Stimulated activated CD4-positive, alpha-beta T cell treated with anti-CD3 and anti-CD28 coated beads, Interleukin-1b, Interleukin-23, amount 100 ng/mL, for 24 hours (primary cell): ENCODE results near the gene RNF208.

ENCODE experiments used
- DNase-seq, 4 experiments: peaks; one replicate each; pipeline ENCODE4 v3.0.0-alpha.2; 2020; ENCODE audit warnings: low read depth in 4 of 4, low spot score in 1 of 4

RNF208 gene

GRCh38 chr9:137178201-137178938 is 43.7 kb downstream of the RNF208 start:
- DNase-seq, result no peak

DNA sequence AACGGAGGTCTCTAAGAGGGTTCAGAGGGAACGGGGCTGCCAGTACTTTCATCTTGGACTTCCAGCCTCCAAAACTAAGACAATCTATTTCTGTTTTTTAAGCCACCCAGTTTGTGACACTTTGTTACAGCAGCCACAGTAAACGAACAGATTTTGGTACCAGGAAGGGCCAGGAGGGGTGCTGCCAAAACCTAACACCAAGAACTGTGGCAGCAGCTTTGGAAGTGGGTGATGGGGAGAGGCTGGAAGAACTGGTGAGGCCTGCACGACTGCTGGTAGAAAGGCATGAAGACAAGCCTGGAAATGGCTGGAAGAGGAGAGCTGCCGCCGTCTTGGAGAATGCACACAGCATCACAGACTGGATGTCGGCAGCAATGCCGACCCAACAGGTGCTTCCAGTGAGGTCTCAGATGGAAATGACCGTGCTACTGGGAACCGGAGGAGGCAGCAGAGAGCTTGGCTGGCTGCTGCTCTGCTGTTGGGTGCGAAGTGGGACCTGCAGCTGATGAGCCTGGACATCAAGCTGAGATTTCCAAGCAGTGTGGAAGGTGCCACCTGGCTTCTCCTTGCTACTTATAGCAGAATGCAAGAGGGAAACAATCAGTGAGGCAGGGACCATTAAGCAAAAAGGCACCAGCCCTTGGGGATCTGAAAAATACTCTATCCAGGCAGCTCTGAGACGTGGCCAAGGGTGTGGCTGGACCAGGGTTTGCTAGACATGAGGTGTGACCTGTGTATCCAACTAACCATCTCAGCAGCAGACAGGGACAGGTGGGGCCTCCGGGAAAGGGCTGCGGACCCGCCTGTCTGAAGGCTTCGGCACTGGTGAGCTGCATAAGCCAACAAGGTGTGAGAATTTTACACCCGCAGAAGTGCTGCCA is 45.5 kb downstream of the RNF208 start:
- no peak for DNase-seq

DNA sequence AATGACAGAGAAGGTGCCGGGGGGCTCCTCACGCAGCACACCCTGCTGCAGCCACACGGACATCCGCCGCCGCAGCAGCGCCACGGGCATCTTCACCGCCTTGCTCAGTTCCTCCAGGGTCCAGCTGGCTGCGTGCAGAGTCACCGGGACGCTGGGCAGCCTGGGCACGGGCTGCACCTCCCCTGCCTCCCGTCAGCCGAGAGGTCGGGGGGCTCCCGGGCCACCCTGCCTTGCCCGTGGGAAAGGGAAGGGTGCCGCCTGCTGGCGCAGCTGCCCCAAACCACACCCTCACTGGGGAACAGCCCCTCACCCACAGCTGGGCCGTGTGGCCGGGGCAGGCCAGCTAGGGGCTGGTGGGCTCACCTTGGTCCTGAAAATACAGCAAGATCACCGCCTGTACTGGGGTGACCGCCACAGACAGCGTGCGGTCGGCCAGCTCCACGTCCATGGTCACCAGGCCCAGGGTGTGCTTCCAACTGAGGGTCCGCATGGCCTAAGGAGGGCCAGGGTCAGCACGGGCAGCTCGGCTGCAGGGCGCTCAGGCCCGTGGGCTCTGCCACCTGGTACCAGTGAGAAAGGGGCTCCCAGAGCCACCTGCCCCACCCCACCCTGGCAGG is 46.6 kb downstream of the RNF208 start:
- no peak for DNase-seq

DNA sequence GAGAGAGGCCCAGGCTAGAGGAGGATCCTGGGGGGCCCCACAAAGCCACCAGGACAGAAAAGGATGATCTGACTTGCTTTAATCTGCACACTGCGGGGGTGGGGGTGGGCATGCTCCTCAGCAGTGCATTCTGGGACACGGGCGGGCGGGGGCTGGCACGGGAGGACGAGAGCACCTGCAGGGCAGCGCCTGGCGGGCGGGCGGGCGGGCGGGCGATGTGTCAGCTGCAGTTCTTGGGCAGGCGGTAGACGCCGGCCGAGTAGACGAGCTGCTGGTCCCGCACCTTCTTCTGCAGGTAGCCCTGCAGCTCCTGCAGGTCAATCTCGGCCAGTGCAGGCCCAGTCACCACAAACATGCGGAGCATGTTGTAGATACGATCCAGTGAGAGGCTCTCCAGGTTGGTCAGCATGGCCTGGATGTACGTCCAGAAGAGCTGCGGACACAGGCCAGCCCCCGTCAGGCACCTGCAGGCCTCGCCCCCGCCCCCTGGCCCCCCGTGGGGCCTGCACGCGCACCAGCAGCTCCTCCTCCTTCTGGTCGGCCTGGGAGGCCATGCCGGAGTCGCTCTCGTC is 47.2 kb downstream of the RNF208 start:
- DNase-seq, result no peak

DNA sequence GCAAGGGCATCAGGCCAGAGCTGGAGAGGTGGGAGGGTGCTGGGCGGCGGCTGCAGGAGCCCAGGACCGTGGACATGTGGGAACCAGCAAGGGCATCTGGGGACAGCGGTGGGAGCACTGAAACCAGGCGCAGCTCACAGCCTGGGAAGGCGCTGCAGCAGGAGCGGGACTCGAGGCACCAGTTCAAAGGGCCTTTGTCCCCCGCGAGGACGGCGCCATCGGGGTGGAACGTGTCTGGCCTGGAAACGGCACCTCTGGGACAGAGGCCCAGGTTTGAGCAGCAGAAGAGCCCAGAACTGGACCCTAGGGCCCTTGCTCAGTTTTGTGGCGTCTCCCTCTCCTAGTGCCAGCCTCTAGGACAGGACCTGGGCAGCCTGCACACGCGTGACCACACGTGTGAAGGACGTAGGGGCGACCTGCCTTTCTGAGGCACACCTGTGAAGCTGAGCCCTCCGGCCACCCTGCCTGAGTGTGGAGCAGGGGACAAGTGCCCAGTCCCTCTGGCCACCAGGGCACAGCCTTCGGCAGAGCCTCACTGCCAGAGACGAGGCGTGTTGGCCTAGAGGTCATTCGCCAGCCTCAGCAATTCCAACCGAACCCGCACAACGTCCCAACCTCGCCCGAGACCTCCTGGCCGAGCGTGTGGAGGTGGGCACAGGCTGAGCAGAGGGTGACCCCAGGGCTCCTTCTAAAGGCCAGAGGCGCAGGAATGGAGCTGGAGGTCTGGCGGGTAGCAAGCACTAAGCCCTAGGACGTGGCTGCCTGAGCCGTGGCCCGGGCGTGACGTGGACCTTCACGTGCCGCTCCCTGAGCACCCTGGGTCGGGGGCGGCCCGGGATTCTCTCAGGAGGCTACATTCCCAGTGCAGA is 48.0 kb downstream of the RNF208 start:
- DNase-seq, result no peak

DNA sequence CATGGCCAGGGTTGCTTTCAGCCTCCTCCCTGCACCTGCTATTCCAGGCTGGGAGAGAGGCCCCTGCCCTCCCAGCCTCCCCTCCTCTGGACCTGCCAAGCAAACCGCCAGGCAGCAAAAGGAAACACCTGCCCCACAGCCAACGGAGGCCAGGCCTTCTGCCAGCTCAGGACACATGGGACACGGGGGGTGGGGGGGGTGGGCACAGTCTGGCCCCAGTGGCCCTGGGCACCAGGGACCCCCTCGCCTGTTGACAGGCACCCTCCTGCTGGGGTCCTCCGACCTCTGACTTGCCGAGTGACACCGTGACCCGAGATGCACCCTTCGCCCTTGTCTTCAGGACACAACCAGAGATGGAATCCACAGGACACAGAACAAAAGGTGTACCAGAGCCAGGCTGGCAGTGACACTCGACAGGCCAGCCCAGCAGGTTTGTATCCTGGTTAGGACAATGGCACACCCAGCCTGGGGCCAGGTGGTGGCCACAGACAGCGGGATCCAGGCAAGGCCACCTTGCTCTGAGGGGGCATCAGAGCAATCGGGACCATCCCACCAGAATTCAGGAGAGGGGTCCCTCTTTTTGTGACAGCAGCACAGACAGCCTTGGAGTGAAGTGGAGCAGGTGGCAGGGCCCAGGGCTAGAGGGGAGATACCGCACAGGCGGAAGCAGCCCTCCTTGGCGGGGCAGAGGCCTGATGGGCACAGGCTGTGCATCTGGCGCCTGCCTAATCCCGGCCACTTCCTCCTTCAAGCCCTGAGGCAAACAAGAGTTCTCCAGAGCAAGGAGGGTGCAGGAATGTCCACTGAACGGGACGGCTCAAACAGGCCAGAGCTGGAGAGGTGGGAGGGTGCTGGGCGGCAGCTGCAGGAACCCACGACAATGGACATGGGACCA is 48.9 kb downstream of the RNF208 start:
- DNase-seq, result no peak

GRCh38 chr9:137171149-137171900 is 50.7 kb downstream of the RNF208 start:
- DNase-seq, result no peak

DNA sequence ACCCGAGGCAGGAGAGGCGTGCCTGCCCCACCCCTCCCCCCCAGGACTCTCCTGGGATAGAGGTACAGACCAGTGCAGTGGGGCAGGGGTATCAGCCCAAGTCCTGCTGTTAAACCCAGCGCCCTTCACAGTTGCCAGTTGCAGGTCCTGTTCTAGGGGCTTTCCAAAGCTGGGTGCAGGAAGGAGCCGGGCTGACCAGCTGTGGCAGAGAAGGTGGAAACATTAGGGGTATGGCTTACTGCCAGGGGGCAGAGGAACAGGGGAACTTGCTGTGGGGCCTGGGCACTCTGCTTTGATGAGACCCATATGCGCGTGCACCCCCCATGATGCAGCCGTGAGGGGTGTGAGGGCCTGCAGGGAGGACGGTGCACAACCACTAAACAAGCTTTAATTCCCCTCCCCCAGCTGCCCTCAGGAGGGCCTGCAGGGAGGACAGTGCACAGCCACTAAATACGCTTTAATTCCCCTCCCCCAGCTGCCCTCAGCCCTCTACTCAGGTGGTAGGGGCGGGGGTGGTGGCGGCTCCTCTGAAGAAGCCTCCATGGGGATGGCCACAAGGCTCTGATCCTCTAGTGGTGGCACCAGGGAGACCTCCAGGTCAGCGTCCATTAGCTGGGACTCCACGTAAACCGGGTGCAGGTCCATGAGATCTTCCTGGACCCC is 51.4 kb downstream of the RNF208 start:
- DNase-seq, result no peak
